Measurements from ENCODE around the gene PODN.

- no peak for TF ChIP-seq CTCF (IDR thresholded peaks at IDR 0.05; ENCODE audit: extremely low read depth in 1 of 2, insufficient read depth in 1 of 2, low read depth in 1 of 2, low read length in 2 of 2)
- no peak for TF ChIP-seq POLR2A (IDR thresholded peaks at IDR 0.05; ENCODE audit: low read depth, low read length)
- TF ChIP-seq POLR2AphosphoS5 (IDR thresholded peaks at IDR 0.05; ENCODE audit: insufficient read depth, low read depth, low read length) = no peak
- no peak for TF ChIP-seq MAX (IDR thresholded peaks at IDR 0.05; ENCODE audit: insufficient read depth, insufficient read length)
- no peak for TF ChIP-seq EZH2 (IDR thresholded peaks at IDR 0.05; ENCODE audit: borderline replicate concordance, low read depth, low read length, severe bottlenecking)
- no peak for TF ChIP-seq GATA2 (IDR thresholded peaks at IDR 0.05; ENCODE audit: insufficient read depth, insufficient read length, low read depth, low read length)
- no peak for TF ChIP-seq FOS (IDR thresholded peaks at IDR 0.05; ENCODE audit: borderline replicate concordance, insufficient read depth, low read length)
Observed at GRCh38 chr1:53073868-53074311, 11.9 kb downstream of the PODN start.
